Fibroblast of lung (primary cell): ENCODE results near the gene SLC4A3.

Experiments used
- EZH2 ChIP-seq: IDR thresholded peaks from 2 replicates; pipeline ENCODE4 v1.5.1; 2012; ENCODE audit warnings: low read length, control low read depth, mild to moderate bottlenecking; ENCODE audit errors: missing control alignments
- TF ChIP-seq, protein P1 (sequence below), 2 donors: IDR thresholded peaks in 1 of 2; conservative IDR thresholded peaks in 1 of 2; 1 replicate in 1 of 2; 2 replicates in 1 of 2; pipeline ENCODE4 v1.5.1; 2011 to 2012; ENCODE audit warnings: low read length in 2 of 2, control low read depth in 1 of 2, inconsistent platforms in 1 of 2, low read depth in 1 of 2, mild to moderate bottlenecking in 1 of 2

GRCh38 chr2:219622472-219622871 lies 5.0 kb upstream of the SLC4A3 start:
- TF ChIP-seq, protein P1, sequence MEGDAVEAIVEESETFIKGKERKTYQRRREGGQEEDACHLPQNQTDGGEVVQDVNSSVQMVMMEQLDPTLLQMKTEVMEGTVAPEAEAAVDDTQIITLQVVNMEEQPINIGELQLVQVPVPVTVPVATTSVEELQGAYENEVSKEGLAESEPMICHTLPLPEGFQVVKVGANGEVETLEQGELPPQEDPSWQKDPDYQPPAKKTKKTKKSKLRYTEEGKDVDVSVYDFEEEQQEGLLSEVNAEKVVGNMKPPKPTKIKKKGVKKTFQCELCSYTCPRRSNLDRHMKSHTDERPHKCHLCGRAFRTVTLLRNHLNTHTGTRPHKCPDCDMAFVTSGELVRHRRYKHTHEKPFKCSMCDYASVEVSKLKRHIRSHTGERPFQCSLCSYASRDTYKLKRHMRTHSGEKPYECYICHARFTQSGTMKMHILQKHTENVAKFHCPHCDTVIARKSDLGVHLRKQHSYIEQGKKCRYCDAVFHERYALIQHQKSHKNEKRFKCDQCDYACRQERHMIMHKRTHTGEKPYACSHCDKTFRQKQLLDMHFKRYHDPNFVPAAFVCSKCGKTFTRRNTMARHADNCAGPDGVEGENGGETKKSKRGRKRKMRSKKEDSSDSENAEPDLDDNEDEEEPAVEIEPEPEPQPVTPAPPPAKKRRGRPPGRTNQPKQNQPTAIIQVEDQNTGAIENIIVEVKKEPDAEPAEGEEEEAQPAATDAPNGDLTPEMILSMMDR (conservative IDR thresholded peaks at IDR 0.05 in 1 of 2, IDR thresholded peaks at IDR 0.05 in 1 of 2; ENCODE audit: low read depth in 1 of 2, low read length in 2 of 2): no peak
- no peak for TF ChIP-seq EZH2
